DMS 273 treated with DMSO at 0.1 percent for 48 hours (cell line): ENCODE measurements around the gene SLC41A2.
A peak's percentile ranks its signal among the peaks of the same experiment; 100 is the strongest.
"Not testable (repeated sequence)": the region's sequence is repeated elsewhere in the genome, so short reads cannot be mapped to it uniquely, and the experiment has no call there.

Source experiments
- DNase-seq: peaks from one replicate; lab custom pipeline; 2025; lab: John Stamatoyannopoulos, UW

SLC41A2 gene

GRCh38 chr12:104958001-104958804, at the start of gene SLC41A2:
SLC41A2 (minus strand) TSS chr12:104958290; CDS start chr12:104928527, 29,763 bp downstream.
- peak; percentile 64 for DNase-seq

- DNase-seq, result no peak
Observed at GRCh38 chr12:105001476-105001875, 43.4 kb upstream of the SLC41A2 start.

GRCh38 chr12:104999347-104999685, 41.2 kb upstream of the SLC41A2 start:
- DNase-seq, result no peak

- DNase-seq, result no peak
Observed at GRCh38 chr12:104998423-104999346, 40.6 kb upstream of the SLC41A2 start.

GRCh38 chr12:104997541-104997940, 39.5 kb upstream of the SLC41A2 start:
- no peak for DNase-seq

- DNase-seq, result no peak
Observed at GRCh38 chr12:104994336-104994735, 36.2 kb upstream of the SLC41A2 start.

- DNase-seq, result no peak
Observed at GRCh38 chr12:104991565-104992128, 33.6 kb upstream of the SLC41A2 start.

- no peak for DNase-seq
Observed at GRCh38 chr12:104990950-104991349, 32.9 kb upstream of the SLC41A2 start.

- DNase-seq, result peak; percentile 58
Observed at GRCh38 chr12:104986022-104986941, 28.2 kb upstream of the SLC41A2 start, which contains the start of gene NOPCHAP1. NOPCHAP1 (plus strand) TSS chr12:104986316; CDS start chr12:104986353, 37 bp downstream.

- DNase-seq, result no peak
Observed at GRCh38 chr12:104985206-104985605, 27.1 kb upstream of the SLC41A2 start.

- not testable (repeated sequence) for DNase-seq
Observed at GRCh38 chr12:104977688-104978087, 19.6 kb upstream of the SLC41A2 start.

- DNase-seq, result no peak
Observed at GRCh38 chr12:104976703-104977102, 18.6 kb upstream of the SLC41A2 start.

GRCh38 chr12:104975587-104976343, 17.7 kb upstream of the SLC41A2 start:
- DNase-seq, result no peak

- no peak for DNase-seq
Observed at GRCh38 chr12:104974626-104975290, 16.7 kb upstream of the SLC41A2 start.

GRCh38 chr12:104973250-104973649, 15.2 kb upstream of the SLC41A2 start:
- DNase-seq, result no peak

GRCh38 chr12:104971306-104971705, 13.2 kb upstream of the SLC41A2 start:
- no peak for DNase-seq

GRCh38 chr12:104969343-104969742, 11.3 kb upstream of the SLC41A2 start:
- DNase-seq, result no peak

- no peak for DNase-seq
Observed at GRCh38 chr12:104966677-104967076, 8.6 kb upstream of the SLC41A2 start.

- DNase-seq, result no peak
Observed at GRCh38 chr12:104964856-104965205, 6.7 kb upstream of the SLC41A2 start.

- DNase-seq, result no peak
Observed at GRCh38 chr12:104964167-104964855, 6.2 kb upstream of the SLC41A2 start.
